HepG2 (cell line): ENCODE measurements around the gene ZNF48. TPM values are rescaled to one million over a fixed set of nuclear protein-coding genes. Genes with fewer than 3 reads are reported as not detected.

Experiments
- HDAC2 ChIP-seq: sonication (generic); formaldehyde crosslinking; IDR thresholded peaks from 2 replicates; pipeline ENCODE4 v1.4.0; 2020; ENCODE audit warnings: missing genetic modification reagents
- HNRNPLL ChIP-seq: fragments of 200-400 bp; formaldehyde crosslinking; IDR thresholded peaks from 2 replicates; pipeline ENCODE4 v1.6.1; 2017; ENCODE audit warnings: mild to moderate bottlenecking, low read depth, low read length; ENCODE audit not compliant: poor library complexity, severe bottlenecking
- MXD4 ChIP-seq: IDR thresholded peaks from 2 replicates; pipeline ENCODE4 v1.6.1; 2016; ENCODE audit warnings: mild to moderate bottlenecking, missing biosample characterization, missing genetic modification reagents
- NCOR1 ChIP-seq: fragments of 200-600 bp; sonication (generic); IDR thresholded peaks from 2 replicates; pipeline ENCODE4 v1.7.0; 2017; ENCODE audit warnings: antibody characterized with exemption, low read length, borderline replicate concordance
- NFYB ChIP-seq: sonication (generic); formaldehyde crosslinking; IDR thresholded peaks from 2 replicates; pipeline ENCODE4 v1.4.0; 2020; ENCODE audit warnings: missing genetic modification reagents
- POLR2G ChIP-seq: fragments of 200-400 bp; formaldehyde crosslinking; IDR thresholded peaks from 2 replicates; pipeline ENCODE4 v1.6.1; 2018; ENCODE audit warnings: mild to moderate bottlenecking, low read depth, low read length, moderate library complexity
- RBM39 ChIP-seq: fragments of 200-400 bp; formaldehyde crosslinking; IDR thresholded peaks from one replicate; pipeline ENCODE4 v1.6.1; 2018; ENCODE audit warnings: antibody characterized with exemption, mild to moderate bottlenecking, low read depth, low read length; ENCODE audit not compliant: poor library complexity, severe bottlenecking
- SKI ChIP-seq: fragments of 450-650 bp; IDR thresholded peaks from one replicate; pipeline ENCODE4 v1.6.1; 2018; ENCODE audit warnings: mild to moderate bottlenecking; ENCODE audit not compliant: partially characterized antibody
- ZMYM2 ChIP-seq: sonication (generic); formaldehyde crosslinking; IDR thresholded peaks from 2 replicates; pipeline ENCODE4 v1.8.0; 2022; ENCODE audit warnings: mild to moderate bottlenecking, missing genetic modification reagents
- ZNF430 ChIP-seq: sonication (generic); formaldehyde crosslinking; IDR thresholded peaks from 2 replicates; pipeline ENCODE4 v1.9.0; 2021; ENCODE audit warnings: mild to moderate bottlenecking, missing genetic modification reagents
- ZNF44 ChIP-seq: sonication (generic); formaldehyde crosslinking; IDR thresholded peaks from 2 replicates; pipeline ENCODE4 v1.5.1; 2020; ENCODE audit warnings: mild to moderate bottlenecking, missing genetic modification reagents
- ZNF501 ChIP-seq: sonication (generic); formaldehyde crosslinking; IDR thresholded peaks from 2 replicates; pipeline ENCODE4 v1.5.1; 2020; ENCODE audit warnings: mild to moderate bottlenecking, moderate library complexity, missing genetic modification reagents
- ZNF713 ChIP-seq: sonication (generic); formaldehyde crosslinking; IDR thresholded peaks from 2 replicates; pipeline ENCODE4 v1.4.0; 2020; ENCODE audit warnings: mild to moderate bottlenecking, missing genetic modification reagents
- ZNF816 ChIP-seq: sonication (generic); formaldehyde crosslinking; IDR thresholded peaks from 2 replicates; pipeline ENCODE4 v1.8.0; 2022; ENCODE audit warnings: missing genetic modification reagents, mild to moderate bottlenecking, borderline replicate concordance
- polyA plus RNA-seq, 8 experiments: library from polyadenylated mRNA; depleted of rRNA in 3 of 8; stranded (reverse) in 7 of 8; unstranded in 1 of 8; fragments of >200 nt; fragmentation: Illumina TruSeq in 4 of 8; extraction: Trizol in 4 of 8; gene quantifications; 2 replicates each; pipeline versions ENCODE4 v1.2.1 to v1.2.3, GENCODE V29; 2011 to 2016; ENCODE audit warnings: low read depth in 4 of 8, missing spikeins in 1 of 8, mixed read lengths in 1 of 8; ENCODE audit not compliant: insufficient read depth in 1 of 8
- total RNA-seq, 5 experiments: library from RNA; depleted of rRNA; stranded (reverse); fragments of >200 nt; fragmentation: Illumina TruSeq; extraction: Trizol; gene quantifications; 2 replicates each; pipeline ENCODE4 v1.2.3, GENCODE V29; 2016; ENCODE audit warnings: low read depth in 1 of 5
- TF ChIP-seq, protein P1 (sequence below): sonication (generic); formaldehyde crosslinking; conservative IDR thresholded peaks from 2 replicates; pipeline ENCODE4 v1.8.0; 2022; ENCODE audit warnings: mild to moderate bottlenecking, moderate library complexity, missing genetic modification reagents
- TF ChIP-seq, protein P2 (sequence below), 2 experiments: sonication (generic) in 1 of 2; formaldehyde crosslinking in 1 of 2; IDR thresholded peaks; 2 replicates each; pipeline versions ENCODE4 v1.5.1 to v1.6.1; 2011 to 2020; ENCODE audit warnings: borderline replicate concordance in 1 of 2, low read depth in 1 of 2, low read length in 1 of 2, mild to moderate bottlenecking in 1 of 2, missing genetic modification reagents in 1 of 2, moderate library complexity in 1 of 2
- TF ChIP-seq, protein P3 (sequence below): IDR thresholded peaks from 2 replicates; pipeline ENCODE4 v1.6.1; 2016; ENCODE audit warnings: missing compliant biosample characterization, missing genetic modification reagents, borderline replicate concordance

ZNF48 gene
- total and polyA plus RNA-seq, 2 of the 13 experiments (the other 11 are each of a cell fraction or from before 2014, with no cell fraction given) = 9.9 to 12.3 TPM

DNA sequence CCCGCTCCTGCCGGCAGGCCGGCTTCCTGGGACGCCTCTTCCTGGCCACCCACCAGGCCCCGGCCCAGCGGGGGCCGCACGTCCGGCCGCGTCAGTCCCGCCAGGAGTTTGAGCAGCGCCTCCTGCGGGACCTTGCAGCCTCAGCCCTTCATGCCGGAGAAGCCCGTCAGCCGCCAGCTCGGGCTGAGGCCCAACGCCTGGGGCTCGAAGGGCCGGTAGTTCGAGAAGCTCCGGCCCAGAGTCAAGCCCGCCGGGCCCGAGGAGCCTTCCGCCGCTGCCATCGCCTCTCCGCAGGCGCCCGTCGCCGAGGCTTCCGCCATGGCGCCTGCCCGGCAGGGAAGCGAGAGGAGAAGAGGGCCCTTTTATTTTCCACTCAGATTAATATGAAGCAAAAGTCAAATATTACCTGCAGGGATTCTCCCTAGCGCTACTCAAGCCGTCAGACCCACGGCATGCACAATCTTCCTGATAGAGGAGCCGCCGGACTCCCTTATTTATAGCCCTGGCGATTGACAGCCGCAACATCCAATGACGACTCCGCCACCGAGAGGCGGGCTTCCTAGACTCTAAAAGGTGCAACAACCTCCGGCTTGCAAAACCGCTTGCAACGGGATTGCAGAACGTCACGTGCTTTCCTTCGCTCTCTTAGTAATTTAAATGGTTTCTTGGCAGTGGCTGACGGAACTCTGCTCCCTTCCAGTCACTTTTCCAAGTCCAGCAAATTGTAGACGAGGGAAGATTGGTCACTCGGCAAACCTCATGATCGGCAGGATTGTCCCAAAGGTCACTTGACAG, 50.4 kb downstream of the ZNF48 start, which contains the start of gene SEPHS2 (continued):
- no peak for TF ChIP-seq ZNF430 (CRISPR knock-in tag)
- TF ChIP-seq RBM39 = peak; percentile 92
- TF ChIP-seq HNRNPLL = peak; percentile 57
- peak; percentile 66; the same call in 1 of the 2 replicates for TF ChIP-seq ZNF816
- peak; percentile 100 for TF ChIP-seq POLR2G
- TF ChIP-seq, protein P1, sequence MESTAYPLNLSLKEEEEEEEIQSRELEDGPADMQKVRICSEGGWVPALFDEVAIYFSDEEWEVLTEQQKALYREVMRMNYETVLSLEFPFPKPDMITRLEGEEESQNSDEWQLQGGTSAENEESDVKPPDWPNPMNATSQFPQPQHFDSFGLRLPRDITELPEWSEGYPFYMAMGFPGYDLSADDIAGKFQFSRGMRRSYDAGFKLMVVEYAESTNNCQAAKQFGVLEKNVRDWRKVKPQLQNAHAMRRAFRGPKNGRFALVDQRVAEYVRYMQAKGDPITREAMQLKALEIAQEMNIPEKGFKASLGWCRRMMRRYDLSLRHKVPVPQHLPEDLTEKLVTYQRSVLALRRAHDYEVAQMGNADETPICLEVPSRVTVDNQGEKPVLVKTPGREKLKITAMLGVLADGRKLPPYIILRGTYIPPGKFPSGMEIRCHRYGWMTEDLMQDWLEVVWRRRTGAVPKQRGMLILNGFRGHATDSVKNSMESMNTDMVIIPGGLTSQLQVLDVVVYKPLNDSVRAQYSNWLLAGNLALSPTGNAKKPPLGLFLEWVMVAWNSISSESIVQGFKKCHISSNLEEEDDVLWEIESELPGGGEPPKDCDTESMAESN = peak; percentile 56
- TF ChIP-seq ZMYM2 = peak; percentile 32; the same call in 1 of the 2 replicates
- peak; percentile 12 for TF ChIP-seq SKI
- 0 out of 2 replicates have a peak, but pooled peaks have one; percentile 76 for TF ChIP-seq ZNF501
- TF ChIP-seq NFYB (CRISPR knock-in tag) = peak; percentile 96
- TF ChIP-seq ZNF713 (CRISPR knock-in tag) = 0 out of 2 replicates have a peak, but pooled peaks have one; percentile 26
- peak; percentile 58; the same call in 1 of the 2 replicates for TF ChIP-seq HDAC2 (CRISPR knock-in tag)
- TF ChIP-seq, protein P2, sequence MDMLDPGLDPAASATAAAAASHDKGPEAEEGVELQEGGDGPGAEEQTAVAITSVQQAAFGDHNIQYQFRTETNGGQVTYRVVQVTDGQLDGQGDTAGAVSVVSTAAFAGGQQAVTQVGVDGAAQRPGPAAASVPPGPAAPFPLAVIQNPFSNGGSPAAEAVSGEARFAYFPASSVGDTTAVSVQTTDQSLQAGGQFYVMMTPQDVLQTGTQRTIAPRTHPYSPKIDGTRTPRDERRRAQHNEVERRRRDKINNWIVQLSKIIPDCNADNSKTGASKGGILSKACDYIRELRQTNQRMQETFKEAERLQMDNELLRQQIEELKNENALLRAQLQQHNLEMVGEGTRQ (IDR thresholded peaks at IDR 0.05; ENCODE audit: low read depth, low read length) = peak; percentile 86
- TF ChIP-seq, protein P2 (CRISPR knock-in tag; IDR thresholded peaks at IDR 0.05; ENCODE audit: borderline replicate concordance) = peak; percentile 88; the same call in 1 of the 2 replicates
- peak; percentile 52; the same call in 1 of the 2 replicates for TF ChIP-seq MXD4 (CRISPR knock-in tag)
- peak; percentile 66; the same call in 1 of the 2 replicates for TF ChIP-seq NCOR1
- TF ChIP-seq, protein P3, sequence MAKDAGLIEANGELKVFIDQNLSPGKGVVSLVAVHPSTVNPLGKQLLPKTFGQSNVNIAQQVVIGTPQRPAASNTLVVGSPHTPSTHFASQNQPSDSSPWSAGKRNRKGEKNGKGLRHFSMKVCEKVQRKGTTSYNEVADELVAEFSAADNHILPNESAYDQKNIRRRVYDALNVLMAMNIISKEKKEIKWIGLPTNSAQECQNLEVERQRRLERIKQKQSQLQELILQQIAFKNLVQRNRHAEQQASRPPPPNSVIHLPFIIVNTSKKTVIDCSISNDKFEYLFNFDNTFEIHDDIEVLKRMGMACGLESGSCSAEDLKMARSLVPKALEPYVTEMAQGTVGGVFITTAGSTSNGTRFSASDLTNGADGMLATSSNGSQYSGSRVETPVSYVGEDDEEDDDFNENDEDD (CRISPR knock-in tag) = peak; percentile 84; the same call in 1 of the 2 replicates
- TF ChIP-seq ZNF44 (CRISPR knock-in tag) = no peak
